ENCODE results near the gene SHBG. TPM values are rescaled to one million over a fixed set of nuclear protein-coding genes. Genes with fewer than 3 reads are reported as not detected.

Gene SHBG
- total RNA-seq, 1 donor from 2014 or later: not detected

DNA sequence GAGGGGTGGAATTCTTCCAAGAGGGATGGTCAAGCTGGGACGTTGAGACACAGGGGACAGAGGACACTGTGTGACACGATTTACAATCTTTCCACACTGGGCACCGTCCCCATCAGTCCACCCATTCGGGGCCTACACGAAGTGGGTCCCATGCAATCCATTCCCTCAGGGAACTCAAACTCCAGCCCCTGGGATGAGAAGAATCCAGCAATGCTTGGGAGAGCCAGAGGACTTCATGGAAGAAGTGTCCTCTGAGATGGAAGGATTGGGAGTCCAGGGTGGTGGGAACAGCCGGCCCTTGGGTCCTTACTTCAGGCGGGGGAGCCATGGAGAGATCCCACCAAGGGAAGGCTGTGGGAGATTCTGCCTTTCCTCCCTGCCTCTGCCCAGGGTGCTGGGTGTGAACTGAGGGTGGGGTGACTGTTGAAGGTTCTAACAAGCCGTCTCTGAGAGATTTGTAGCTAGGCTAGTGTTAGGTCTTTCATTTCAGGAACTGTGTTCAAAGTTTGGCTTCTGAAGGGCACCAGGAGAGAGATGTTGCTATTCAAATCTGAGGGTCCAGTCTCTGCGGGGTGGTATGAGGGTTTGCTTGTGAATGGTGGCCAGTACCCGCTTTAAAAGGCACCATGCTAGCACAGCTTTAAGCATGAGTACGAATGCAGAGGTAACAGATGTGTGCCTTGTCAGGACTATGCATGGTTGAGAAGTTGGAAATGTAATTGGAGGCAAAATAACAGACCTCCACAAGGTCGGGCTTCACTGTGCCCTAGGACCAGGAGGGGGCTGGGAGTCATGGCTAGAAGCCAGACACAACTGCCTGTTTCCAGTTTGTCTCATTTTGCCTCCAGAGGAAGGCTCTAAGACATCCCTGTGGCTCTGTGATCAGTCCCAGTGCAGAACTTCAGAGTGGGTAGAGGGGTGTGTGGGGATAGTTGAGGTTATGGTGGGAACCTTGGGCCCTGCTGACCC lies 22.7 kb downstream of the SHBG start:
- H3K27me3 ChIP-seq (ENCODE audit: low read depth): peaks cover 37% of the 10 kb centered on the region
- TF ChIP-seq, protein P1, sequence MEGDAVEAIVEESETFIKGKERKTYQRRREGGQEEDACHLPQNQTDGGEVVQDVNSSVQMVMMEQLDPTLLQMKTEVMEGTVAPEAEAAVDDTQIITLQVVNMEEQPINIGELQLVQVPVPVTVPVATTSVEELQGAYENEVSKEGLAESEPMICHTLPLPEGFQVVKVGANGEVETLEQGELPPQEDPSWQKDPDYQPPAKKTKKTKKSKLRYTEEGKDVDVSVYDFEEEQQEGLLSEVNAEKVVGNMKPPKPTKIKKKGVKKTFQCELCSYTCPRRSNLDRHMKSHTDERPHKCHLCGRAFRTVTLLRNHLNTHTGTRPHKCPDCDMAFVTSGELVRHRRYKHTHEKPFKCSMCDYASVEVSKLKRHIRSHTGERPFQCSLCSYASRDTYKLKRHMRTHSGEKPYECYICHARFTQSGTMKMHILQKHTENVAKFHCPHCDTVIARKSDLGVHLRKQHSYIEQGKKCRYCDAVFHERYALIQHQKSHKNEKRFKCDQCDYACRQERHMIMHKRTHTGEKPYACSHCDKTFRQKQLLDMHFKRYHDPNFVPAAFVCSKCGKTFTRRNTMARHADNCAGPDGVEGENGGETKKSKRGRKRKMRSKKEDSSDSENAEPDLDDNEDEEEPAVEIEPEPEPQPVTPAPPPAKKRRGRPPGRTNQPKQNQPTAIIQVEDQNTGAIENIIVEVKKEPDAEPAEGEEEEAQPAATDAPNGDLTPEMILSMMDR (IDR thresholded peaks at IDR 0.05): no peak
- no peak for DNase-seq
- H3K27ac ChIP-seq: no peak overlapping the region
- no peak for ATAC-seq
- intact Hi-C loops (cut with DNase I): no loop called here
- H3K4me3 ChIP-seq: no peak overlapping the region
- peaks cover 20% of the 10 kb centered on the region for H3K4me1 ChIP-seq
- no peaks in the 10 kb centered on the region for H3K36me3 ChIP-seq
- no peaks in the 10 kb centered on the region for H3K9me3 ChIP-seq

DNA sequence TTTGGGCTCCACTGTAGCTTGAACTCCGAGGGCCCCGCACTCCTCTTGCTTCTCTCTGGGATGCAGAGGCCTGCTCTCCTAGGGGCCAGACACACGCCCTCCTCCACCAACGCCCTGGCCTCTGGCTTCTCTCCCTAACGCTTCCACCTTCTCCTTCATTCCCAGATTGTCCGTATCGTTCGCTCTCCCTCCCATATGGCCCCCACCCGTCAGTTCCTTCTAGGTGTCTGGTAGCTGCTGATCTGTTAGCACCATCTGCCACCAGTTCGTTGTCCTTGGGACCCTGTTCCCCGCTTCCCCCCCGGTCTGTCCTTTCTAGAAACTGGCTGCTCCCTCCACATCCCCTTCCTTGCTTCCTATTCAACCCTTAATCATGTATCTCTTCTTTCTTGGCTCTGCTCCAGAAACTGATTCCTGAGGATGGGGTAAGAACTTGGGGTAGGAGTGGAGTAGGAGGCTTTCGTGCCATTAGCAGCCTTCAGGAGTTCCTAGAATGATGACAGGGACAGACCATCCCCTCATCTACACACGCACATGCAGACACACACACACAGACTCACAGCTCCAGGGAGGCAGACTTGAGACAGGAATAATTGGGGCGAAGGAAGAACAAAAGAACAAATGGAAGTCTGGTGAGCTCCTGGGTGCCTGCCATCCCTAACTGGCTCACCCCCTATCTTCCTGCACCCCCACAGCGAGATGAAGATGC lies 25.1 kb downstream of the SHBG start:
- no peak for DNase-seq
- ATAC-seq: no peak
- intact Hi-C loops (cut with DNase I): no loop called here

DNA sequence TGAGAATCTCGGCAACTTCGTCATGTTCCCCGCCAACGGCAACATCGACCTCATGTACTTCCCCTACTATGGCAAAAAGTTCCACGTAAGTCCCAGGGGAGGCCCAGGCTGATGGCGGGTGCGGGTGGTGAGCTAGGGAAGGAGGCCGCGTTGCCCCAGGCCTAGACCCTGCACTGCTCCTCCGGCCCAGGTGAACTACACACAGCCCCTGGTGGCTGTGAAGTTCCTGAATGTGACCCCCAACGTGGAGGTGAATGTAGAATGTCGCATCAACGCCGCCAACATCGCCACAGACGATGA lies 25.6 kb downstream of the SHBG start:
- DNase-seq (no peak), ATAC-seq (no peak)
- H3K9me3 ChIP-seq: no peaks in the 10 kb centered on the region
- peaks cover 21% of the 10 kb centered on the region for H3K27me3 ChIP-seq (ENCODE audit: low read depth)
- TF ChIP-seq, protein P1 (IDR thresholded peaks at IDR 0.05): no peak
- no peak overlapping the region for H3K4me3 ChIP-seq
- intact Hi-C loops (cut with DNase I): no loop called here
- H3K4me1 ChIP-seq: peaks cover 15% of the 10 kb centered on the region
- no peak overlapping the region for H3K27ac ChIP-seq
- H3K36me3 ChIP-seq: no peaks in the 10 kb centered on the region

More for the DNA sequence above, 25.1 kb downstream of the SHBG start:
- H3K4me3 ChIP-seq: no peak overlapping the region
- H3K9me3 ChIP-seq: no peaks in the 10 kb centered on the region
- TF ChIP-seq, protein P1 (IDR thresholded peaks at IDR 0.05): no peak
- no peak overlapping the region for H3K27ac ChIP-seq
- H3K4me1 ChIP-seq: peaks cover 20% of the 10 kb centered on the region
- peaks cover 26% of the 10 kb centered on the region for H3K27me3 ChIP-seq (ENCODE audit: low read depth)
- H3K36me3 ChIP-seq: no peaks in the 10 kb centered on the region

DNA sequence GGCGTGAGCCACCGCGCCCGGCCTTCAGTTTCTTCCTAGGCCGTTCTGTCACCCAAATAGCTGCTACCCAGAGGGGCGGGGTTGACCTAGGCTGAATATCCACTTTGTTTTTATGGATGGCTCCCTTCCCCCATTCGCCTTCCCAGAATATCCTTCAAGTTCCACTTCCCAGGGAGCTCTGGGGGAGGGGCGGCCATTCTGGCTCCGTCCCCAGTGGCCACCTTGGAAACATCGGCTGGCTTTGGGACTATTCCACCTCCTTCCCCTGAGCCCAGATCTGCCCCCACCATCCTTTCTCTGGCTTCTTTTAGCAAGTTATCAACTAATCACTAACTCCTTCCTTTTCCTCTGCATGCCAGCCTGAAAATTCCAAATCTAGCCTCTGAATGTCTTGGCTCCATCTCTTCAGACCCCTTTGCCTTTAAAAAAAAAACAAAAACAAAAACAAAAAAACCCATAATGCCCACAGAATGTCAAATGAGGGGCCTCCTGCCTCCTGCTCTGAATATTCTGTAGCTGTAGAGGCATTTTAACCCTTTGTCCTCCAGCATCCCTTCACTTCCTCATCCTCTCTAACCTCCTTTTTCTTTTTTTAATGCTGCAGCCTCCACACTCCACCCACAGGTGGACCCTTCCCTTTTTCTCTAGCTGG lies 27.1 kb downstream of the SHBG start:
- TF ChIP-seq, protein P1 (IDR thresholded peaks at IDR 0.05): no peak
- intact Hi-C loops (cut with DNase I): no loop called here

DNA sequence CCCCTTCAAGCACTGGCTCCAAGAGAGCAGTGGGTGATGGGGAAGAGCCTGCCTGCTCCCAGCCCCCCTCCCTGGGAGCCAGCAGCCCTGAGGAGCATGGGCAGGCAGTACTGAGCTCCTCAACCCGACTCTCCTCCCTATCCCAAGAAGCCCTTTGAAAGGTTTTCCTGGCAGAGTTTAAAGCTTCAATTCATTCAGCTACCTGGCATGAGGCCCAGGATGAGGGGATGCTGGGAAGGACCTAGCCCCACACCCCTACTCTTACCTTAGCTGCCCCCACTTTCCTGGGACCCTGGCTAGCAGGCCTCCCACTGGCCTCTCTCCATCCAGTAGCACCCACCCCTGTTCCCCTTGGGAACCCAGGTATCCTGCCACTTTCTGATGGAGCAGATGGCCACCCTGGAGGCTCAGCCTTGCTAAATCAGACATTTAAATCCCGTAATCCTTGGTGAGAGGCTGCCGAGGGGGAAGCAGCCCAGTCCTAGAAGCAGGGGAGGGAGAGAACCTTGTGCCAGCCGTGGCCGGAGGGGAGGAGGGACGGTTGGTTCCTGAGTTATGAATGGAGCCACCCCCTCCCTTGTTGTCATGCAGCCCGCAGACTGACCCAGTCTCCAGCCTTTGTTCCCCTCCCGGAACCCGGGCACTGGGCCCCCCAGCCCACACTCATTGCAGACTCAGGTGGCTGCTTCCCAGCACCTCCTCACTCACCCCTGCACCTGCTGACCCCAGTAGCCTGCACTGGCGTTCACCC lies 37.9 kb downstream of the SHBG start:
- peak; percentile 11 to 13 for ATAC-seq

More for the DNA sequence above, 27.1 kb downstream of the SHBG start:
- DNase-seq (no peak), ATAC-seq (peak in 1 of 2 donors; percentile 14)
- Histone ChIP-seq H3K27ac (no peak overlapping the region), H3K4me1 (no peaks in the 10 kb centered on the region), H3K9me3 (no peaks in the 10 kb centered on the region), H3K36me3 (no peaks in the 10 kb centered on the region), H3K27me3 (ENCODE audit: low read depth) (peaks cover 7% of the 10 kb centered on the region), H3K4me3 (no peak overlapping the region)

More for the DNA sequence above, 37.9 kb downstream of the SHBG start:
- no peak for DNase-seq
- Histone ChIP-seq H3K4me3 (no peak overlapping the region), H3K9me3 (no peaks in the 10 kb centered on the region), H3K27ac (no peak overlapping the region), H3K36me3 (peaks cover 69% of the 10 kb centered on the region), H3K4me1 (no peaks in the 10 kb centered on the region), H3K27me3 (ENCODE audit: low read depth) (no peaks in the 10 kb centered on the region)
- TF ChIP-seq, protein P1 (IDR thresholded peaks at IDR 0.05): no peak
- intact Hi-C loops (cut with DNase I): no loop called here
